Erythroblast (primary cell): Measurements from ENCODE around the gene UPF1.

Experiments used
- GATA1 ChIP-seq: IDR thresholded peaks from 2 replicates; pipeline ENCODE4 v1.6.1; 2011; ENCODE audit warnings: low read depth, mild to moderate bottlenecking, control low read depth, low read length, moderate library complexity
- POLR2A ChIP-seq: IDR thresholded peaks from 2 replicates; pipeline ENCODE4 v1.6.1; 2011; ENCODE audit warnings: mild to moderate bottlenecking, low read length

- TF ChIP-seq POLR2A (no peak), GATA1 (no peak)
Observed at GRCh38 chr19:18791315-18791678, 40.5 kb upstream of the UPF1 start.
